ENCODE measurements around the gene CFAP74.

DNA sequence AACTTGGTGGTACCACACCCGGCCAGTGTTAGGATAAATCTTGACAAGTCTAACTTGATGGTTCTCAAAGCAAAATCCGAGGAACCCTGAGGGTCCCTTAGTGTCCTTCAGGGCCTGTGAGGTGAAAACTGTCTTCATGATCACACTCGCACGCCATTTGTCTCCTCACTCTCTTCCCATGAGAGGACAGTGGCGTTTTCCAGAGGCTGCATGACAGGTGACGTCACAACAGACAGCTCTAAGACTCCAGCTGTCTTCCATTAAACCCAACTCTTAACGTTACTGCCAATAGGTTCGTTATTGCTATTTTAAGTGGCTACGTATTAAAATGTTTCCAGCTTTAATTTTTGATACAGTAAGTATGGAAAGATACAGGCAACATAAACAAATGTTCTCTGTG, 13.8 kb downstream of the CFAP74 start:
- TF ChIP-seq, protein P1, sequence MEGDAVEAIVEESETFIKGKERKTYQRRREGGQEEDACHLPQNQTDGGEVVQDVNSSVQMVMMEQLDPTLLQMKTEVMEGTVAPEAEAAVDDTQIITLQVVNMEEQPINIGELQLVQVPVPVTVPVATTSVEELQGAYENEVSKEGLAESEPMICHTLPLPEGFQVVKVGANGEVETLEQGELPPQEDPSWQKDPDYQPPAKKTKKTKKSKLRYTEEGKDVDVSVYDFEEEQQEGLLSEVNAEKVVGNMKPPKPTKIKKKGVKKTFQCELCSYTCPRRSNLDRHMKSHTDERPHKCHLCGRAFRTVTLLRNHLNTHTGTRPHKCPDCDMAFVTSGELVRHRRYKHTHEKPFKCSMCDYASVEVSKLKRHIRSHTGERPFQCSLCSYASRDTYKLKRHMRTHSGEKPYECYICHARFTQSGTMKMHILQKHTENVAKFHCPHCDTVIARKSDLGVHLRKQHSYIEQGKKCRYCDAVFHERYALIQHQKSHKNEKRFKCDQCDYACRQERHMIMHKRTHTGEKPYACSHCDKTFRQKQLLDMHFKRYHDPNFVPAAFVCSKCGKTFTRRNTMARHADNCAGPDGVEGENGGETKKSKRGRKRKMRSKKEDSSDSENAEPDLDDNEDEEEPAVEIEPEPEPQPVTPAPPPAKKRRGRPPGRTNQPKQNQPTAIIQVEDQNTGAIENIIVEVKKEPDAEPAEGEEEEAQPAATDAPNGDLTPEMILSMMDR (conservative IDR thresholded peaks at IDR 0.05; ENCODE audit: low read length), result no peak
- no peak for TF ChIP-seq EZH2phosphoT487 (IDR thresholded peaks at IDR 0.05; ENCODE audit: borderline replicate concordance)
